Measurements from ENCODE around the gene JMJD6.

Gene JMJD6

GRCh38 chr17:76670718-76671122, 55.7 kb downstream of the JMJD6 start:
- no peak for DNase-seq (ENCODE audit: low read depth)
- no peak for TF ChIP-seq CTCF (IDR thresholded peaks at IDR 0.05; ENCODE audit: control insufficient read depth, insufficient read depth, low read depth, low read length, missing control alignments)
- no peak overlapping the region for H3K4me3 ChIP-seq (ENCODE audit: control insufficient read depth, low read depth, low read length)

- no peak for DNase-seq (ENCODE audit: low read depth)
- TF ChIP-seq CTCF (IDR thresholded peaks at IDR 0.05; ENCODE audit: control insufficient read depth, insufficient read depth, low read depth, low read length, missing control alignments) = no peak
- no peak overlapping the region for H3K4me3 ChIP-seq (ENCODE audit: control insufficient read depth, low read depth, low read length)
Measured at GRCh38 chr17:76670020-76670717, 56.2 kb downstream of the JMJD6 start.

Data from AG09309 (cell line).